OCI-M2 (cell line): ENCODE data around the gene GALR2.
"Not testable (repeated sequence)": the region's sequence is repeated elsewhere in the genome, so short reads cannot be mapped to it uniquely, and the experiment has no call there.

Experiments used
- DNase-seq: peaks from one replicate; lab custom pipeline; 2025; ENCODE audit not compliant: unreplicated experiment; lab: John Stamatoyannopoulos, UW

The GALR2 gene

DNA sequence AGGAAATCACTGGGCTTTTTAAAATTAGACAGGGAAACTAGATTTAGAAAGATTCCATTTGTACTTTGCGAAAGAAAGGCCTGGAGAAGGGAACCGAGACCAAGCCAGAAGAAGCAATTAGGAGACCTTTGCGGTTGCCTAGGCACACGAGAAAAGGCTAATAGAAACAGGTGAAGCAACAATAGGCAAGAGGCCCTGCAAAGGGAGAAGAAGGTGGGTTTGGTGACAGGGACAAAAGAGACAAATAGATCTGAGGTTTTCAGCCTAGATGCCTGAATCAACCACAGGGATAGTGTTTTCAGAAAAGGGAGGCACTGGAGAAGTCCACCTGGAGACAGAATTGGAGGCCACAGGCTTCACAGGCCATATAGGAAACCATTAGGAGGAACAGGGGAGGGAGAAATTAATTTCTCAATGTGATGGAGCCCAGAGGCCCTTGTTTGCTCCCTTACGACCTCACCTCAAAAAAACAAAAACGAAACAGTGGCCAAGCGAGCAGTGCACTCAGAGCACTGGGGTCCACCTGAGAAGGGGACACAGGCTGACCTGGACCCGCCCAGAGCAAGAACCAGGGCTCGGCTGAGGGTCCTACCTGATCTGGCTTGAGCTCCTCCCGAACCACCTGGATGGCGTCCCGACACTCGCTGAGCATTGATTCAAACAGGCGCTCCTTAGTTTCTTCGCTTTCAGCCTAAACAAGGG, 24.6 kb upstream of the GALR2 start:
- DNase-seq = no peak

DNA sequence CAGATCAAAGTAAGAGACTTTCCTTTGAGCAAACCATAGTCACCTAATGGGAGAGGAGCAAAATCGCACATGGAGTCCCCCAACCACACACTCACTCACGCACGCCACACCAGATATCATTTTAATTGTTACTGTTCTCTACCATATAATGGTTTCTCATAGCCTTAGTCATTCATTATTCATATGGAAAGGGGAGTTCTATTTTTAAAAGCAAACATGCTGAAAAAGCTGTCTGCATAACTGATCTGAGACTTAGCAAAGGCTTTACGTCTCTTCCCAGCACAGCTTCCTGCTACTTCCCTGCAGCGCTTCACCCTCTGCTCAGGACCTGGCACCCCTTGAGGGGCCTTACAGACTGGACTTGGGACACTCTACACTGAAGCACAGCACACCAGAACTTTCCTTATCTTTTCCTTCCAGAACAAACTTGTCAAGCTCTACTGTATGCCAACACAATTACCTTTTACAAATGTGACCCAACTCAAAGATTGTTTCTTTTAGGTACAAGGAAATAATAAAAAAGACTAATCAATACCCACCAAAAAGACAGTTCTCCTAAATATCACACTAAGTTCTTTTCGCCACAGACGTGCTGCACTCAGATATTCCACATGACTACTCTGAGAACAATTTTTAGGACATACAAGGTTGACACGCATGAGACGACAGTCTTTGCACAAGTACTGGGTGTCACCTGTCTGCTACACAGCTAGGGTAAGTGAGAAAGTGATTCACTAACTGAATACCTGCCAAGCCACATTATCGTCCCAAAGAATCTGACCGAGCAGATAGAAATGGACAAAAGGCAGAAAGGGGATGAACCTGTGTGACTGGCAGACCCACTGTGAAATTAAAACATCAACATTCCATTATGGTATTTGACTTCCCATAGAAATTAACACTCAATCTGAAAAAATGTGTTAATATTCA, 23.8 kb upstream of the GALR2 start:
- no peak for DNase-seq

DNA sequence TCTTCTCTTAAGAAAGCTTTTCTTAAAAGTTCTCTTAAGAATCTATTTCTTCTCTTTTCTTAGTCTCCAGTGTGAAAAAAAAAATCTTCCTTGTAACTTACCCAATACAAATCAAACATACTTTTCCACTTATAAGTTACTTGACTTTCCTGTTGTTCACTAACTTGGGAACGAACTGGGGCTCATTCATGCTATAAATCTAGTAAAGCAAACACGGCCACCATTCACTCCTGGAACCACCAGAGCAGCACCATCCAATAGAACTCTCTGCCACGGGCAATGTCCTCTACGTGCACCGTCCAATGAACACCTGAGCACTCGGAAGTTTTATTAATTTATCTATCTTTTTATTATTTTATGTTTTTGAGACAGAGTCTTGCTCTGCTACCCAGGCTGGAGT, 23.0 kb upstream of the GALR2 start:
- no peak for DNase-seq

DNA sequence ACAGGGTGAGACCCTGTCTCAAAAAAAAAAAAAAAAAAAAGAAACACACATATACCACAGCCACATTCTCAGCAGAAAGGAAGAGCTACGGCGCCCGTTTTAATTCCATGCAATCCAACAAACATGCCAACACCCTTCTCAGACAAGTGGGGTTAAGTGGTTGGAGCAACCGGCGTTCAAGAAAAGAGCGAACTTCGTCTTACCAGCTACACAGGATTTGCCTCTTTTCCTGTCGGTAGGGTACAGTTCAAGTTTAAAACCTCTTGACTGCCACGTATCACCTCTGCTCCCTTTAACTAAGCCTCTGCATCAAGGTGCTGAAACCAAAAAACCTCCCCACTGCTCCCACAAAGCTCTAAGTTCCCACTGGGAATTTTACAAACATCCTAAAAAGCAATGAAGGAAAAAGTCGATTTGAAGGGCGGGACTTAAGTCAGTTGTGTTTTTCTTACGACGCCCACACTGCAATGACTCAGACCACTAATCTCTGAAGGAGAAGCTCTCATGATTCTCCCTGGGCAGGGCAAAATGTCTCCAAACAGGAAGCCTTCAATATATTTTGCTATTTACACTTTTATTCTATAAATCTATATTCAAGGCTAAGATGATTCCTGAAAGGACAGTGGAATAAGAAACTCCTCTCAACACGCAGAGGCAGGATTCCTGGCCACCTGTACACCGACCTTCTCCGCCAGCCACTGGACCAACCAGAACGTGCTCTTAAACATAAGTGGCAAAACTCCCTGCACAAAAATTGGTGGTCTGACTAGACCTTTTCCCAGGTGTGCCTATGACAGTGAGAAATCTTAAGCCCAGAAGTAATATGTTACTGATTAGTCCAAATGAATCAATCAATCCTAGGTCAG, 21.1 kb upstream of the GALR2 start:
- no peak for DNase-seq

DNA sequence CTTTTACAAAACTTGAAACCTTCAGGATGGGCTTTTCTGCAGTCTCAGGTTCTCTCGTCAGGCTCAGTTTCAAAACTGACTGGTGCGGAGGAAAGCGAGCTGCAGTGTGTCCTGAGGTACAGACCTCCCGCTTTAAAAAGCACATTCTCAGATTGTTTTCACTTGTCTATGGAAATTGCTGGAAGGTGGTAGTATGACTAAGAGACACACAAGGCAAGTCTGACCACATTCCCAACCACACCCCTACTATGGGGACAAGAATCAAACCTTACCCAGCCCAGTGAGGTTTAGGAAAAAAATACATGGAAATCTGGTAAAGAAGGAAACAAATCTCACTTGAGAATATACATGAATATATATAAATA, 20.5 kb upstream of the GALR2 start:
- DNase-seq = no peak

DNA sequence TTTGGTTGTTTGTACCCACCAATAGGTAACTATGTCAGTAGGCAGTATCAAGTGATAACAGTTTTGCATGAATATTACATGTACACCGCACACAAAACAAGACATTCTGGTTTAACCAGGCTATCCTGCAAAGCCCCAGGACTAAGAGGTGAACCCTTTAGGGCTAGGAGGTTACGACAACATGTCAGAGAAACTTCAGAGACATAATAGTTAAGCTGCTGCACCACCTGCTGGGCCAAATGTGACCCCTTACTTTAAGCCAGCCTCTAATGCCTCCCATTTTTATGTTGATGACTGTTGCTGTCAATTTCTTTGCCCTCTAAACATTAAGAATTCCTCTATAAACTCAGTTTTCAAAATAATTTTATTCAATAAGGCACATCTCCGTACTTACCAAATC, 17.7 kb upstream of the GALR2 start:
- DNase-seq = no peak

DNA sequence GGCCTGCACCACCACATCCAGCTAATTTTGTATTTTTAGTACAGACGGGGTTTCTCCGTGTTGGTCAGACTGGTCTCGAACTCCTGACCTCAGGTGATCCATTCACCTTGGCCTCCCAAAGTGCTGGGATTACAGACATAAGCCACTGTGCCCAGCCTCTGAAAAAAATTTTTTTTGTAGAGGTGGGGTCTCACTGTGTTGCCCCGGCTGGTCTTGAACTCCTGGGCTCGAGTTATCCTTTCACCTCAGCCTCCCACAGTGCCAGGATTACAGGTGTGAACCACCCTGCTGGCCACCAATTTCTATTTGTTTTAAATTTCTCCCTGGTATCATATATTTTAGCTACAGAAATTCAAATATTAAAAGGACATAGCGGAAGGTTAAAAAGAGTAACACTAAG, 16.3 kb upstream of the GALR2 start:
- DNase-seq = not testable (repeated sequence)

DNA sequence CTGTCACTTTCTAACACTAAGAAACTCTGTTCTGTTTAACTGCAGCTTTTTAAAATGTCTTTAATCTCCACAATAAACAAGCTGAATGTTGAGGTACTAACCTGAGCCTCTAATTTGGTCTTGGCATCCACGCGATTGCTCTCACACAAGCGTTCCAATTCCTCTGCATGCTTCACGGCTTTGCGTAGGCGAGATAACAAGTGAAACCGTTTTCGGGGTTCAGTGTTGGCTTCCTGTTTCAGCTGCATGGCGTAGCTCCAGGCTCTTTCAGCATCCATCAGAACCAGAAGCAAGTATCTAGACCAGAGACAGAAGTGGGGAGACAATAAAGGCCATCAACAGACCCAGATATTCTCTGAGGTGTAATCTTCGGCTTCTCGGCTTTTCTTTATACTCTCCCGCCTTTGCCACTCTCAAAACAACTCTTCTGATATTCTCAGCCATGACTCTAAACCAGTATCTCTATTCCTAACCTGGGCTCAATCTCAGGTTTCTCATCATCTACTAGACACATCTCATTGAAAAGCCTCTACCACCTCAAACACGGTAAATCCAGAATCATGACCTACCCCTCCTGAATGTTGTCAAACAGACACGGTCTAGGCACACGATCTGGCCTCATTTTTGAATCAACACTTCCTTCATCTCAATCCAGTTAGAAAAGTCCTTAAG, 10.6 kb upstream of the GALR2 start:
- DNase-seq = no peak

DNA sequence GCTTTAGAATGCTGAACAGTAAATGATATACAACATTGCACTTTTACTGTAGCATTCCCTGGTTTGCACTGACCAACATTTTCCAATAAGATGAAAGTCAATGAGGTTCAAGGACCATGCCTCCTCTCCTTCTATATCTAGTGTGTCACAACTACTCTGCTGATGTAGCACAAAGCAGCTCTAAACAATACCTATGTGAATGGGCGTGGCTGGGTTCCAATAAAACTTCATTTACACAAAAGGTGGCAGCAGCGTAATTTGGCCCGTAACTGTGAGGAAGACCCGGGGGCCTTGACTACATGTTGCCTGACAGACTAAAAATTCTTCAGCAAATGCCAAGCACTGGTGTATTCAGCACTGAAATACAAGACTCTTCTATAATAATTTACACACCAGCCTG, 8.8 kb upstream of the GALR2 start:
- no peak for DNase-seq

DNA sequence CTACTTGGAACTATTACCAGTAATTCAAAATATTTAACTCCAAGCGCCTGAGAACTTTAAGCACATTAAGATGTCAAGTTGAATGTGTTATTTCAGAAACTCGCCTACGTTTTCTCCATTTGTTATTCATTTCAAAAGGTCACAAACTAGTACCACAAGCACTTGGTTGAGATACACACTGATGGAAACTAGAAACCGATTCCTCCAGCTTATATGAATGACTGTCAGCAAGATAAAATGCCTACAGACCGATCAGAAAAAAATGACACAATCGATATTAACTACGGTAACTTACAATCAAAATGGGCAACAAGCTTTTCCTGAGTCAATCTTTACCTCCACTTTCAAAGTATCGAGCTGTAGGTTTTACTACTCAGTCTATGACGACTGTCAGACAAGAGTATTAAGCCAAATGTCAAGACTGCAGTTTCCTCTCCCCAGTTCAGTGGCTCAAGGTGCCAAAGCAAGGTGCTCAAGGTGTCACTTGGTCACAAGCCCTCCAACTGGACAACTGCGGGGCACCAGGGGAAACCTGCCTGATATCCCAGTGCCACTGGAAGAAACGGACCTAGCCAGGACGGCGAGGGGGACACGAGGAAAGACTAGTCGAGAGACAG, 2.9 kb upstream of the GALR2 start:
- no peak for DNase-seq

DNA sequence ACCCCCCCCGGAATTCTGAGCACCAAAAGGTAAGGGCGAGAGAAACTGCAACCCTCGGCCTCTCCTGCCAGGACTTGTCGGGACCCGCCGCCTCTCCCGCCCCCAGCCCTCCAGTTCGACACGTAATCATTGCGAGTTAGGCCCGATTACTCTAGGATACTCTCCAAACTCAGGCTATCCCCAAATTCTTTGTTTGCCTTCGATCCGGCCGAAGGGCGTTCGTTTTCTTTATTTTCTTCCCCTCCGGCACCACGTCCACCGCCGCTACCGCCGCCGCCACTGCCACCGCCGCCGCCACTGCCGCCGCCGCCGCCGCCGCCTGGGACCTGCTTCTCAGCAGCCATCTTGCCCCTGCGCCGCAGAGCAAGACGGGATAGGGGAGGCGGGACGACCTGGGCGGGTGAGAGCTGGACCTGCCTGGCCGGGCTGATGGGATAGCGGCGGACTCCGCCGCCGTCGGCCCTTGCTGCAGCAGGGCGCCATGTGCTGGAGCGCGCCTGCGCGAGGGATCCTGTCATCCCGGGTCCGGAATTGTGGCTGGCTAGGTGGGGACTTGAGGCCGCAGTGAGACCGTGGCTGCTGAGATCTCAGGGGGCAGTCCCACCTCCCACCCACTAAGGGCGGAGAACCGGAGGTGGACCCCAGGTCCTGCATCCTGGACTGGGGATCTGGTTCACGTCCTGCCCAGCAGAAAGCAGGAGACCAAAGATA, 2.3 kb upstream of the GALR2 start, which contains the start of gene SRP68:
Gene SRP68, minus strand, starts transcription at position 370 of the 711 bp plus-strand sequence. Its CDS starts 26 bp downstream, at position 344.
- no peak for DNase-seq

DNA sequence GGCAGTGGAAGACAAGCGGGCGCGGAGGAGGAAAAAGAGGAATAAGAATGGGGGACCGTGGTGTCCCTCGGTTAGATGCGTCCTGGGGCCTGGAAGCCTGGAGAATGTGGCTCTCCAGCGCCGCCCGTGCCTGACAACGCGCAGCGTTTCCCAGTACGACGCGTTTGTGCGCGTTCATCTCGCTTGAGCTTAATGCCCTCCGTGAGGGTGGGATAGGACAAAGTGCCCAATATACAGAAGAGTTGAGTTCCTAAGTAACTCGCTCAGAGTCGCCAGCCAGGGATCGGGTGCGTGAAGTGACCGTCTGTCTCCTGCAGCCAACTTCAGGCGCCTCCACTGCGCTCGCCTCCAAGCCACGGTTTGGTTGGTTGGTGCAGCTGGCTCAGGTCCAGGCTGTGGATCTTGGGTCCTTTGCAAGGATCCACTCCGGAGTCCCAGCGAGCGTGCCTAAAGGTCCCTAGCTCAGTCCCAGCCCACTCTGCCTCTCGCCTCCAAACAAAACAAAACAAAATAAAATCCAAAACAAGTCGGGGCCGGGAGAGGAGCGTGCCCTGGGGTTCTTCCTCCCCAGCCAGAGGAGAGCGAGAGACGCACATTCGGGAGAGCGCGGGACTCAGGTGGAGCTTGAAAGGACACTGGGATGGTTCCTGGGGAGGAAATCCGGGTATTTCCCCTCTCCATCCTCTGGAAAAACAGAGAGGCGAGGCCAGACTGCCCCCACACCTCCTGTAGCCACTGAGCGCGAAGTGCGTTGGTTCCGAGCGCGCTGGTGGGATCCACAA, 974 bp downstream of the GALR2 start:
- DNase-seq = no peak

DNA sequence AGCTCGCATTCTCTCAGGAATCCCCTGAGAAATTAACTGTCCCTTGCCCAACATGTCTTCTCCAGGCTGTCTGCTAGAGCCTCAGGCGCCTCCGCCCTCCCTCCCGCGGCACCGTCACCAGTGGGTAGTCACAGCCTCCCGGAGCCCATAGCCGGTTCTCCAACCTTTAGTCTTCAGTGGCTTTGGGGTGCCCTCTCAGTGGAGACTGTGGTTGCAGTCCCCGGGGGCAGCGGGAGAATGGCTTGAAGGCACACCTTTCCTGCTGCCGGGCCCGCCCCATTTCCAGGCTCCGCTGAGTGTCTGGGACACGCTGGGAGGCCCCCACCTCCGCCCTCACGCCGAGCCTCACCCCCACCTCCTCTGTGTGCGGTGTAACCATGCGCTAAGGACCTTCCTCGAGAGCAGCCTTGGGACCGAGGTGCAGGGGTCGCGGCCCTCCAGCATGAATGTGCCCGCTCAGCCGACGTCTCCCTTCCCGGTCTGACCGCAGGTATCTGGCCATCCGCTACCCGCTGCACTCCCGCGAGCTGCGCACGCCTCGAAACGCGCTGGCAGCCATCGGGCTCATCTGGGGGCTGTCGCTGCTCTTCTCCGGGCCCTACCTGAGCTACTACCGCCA, 1.7 kb downstream of the GALR2 start:
- DNase-seq = no peak

DNA sequence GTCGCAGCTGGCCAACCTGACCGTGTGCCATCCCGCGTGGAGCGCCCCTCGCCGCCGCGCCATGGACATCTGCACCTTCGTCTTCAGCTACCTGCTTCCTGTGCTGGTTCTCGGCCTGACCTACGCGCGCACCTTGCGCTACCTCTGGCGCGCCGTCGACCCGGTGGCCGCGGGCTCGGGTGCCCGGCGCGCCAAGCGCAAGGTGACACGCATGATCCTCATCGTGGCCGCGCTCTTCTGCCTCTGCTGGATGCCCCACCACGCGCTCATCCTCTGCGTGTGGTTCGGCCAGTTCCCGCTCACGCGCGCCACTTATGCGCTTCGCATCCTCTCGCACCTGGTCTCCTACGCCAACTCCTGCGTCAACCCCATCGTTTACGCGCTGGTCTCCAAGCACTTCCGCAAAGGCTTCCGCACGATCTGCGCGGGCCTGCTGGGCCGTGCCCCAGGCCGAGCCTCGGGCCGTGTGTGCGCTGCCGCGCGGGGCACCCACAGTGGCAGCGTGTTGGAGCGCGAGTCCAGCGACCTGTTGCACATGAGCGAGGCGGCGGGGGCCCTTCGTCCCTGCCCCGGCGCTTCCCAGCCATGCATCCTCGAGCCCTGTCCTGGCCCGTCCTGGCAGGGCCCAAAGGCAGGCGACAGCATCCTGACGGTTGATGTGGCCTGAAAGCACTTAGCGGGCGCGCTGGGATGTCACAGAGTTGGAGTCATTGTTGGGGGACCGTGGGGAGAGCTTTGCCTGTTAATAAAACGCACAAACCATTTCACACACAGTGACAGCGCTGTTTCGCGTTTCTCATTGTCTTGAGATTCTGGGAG, 2.4 kb downstream of the GALR2 start:
- DNase-seq = no peak

DNA sequence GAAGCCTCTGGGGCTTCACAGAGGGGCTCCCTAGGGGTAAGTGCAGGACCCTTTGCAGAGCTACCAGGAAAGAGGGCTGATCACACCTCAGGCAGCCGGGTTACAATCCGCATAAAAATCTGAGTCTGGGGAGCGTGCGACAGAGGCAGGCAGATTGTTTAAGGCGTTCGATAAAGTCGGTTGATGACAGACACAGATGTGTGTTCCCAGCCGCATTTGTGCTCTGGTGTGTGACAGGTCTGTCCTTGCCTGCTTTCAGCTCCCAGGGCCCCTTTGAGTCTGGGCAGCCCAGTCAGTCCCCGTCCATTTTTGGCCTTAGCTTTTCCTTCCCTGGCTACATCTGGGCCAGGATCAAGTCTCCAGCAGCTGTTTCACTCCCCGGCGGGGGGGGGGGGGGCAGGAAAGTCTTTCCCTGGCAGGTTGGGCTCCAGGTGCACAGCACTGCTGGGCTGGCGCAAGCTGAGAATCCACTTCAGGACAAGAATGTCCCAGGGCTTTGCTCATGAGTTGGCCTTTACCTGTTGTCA, 3.1 kb downstream of the GALR2 start:
- no peak for DNase-seq

DNA sequence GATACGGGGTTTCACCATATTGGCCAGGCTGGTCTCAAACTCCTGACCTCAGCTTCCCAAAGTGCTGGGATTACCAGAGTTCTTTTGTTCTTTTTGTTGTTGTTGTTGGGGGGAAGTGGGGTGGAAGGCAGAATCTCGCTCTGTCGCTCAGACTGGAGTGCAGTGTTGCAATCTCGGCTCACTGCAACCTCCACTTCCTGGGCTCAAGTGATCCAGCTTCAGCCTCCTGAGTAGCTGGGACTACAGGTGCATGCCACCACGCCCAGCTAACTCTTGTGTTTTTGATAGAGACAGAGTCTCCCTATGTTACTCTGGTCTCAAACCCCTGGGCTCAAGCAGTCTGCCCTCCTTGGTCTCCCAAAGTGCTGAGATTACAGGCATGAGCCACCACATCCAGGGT, 3.8 kb downstream of the GALR2 start:
- DNase-seq = not testable (repeated sequence)

DNA sequence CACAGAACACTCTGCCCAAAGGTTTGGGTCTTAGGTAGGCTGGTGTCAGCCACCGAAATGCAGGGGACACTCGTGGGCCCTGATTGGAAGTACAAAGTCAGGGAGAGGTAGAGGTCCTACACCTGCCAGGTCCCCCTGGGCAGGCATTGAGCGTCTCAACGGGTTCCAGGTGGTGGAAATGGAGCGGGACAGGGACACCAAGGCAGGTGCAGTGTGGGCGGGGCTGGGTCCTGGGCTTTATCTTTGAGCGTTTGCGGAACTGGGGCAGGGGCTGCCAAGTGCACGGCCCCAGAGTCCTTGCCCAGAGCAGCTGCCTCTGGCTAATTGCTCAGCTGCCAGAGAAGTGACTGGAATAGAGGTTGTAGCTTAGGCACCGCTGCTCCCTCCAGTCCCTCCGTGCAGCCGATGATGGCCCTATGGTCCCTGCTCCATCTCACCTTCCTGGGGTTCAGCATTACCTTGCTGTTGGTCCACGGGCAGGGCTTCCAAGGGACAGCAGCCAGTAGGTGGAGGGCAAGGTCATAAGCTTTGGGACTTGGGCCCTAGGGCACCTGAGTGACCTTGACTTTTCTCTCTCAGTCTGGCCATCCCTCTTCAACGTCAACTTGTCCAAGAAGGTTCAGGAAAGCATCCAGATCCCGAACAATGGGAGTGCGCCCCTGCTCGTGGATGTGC, 4.4 kb downstream of the GALR2 start, which contains the start of gene ZACN:
Gene ZACN, plus strand, starts transcription at position 323 of the 675 bp plus-strand sequence. Its CDS starts 83 bp downstream, at position 406.
- DNase-seq = no peak
